GM23248 (cell line): ENCODE data around the gene ADGRV1. TPM values are rescaled to one million over a fixed set of nuclear protein-coding genes. Genes with fewer than 3 reads are reported as not detected.

ENCODE experiments used
- DNase-seq: peaks from one replicate; pipeline ENCODE4 v3.0.0-alpha.2; 2015
- H2AFZ ChIP-seq: fragments of 200-600 bp; sonication (generic); 2 replicates; pipeline ENCODE4 v1.6.1; 2016; ENCODE audit warnings: antibody characterized with exemption
- H3F3A ChIP-seq: fragments of 200-600 bp; sonication (generic); 2 replicates; pipeline ENCODE4 v1.6.1; 2016; ENCODE audit warnings: mild to moderate bottlenecking, antibody characterized with exemption, mixed run types; ENCODE audit not compliant: insufficient read depth
- H3K27ac ChIP-seq: fragments of 200-600 bp; sonication (generic); 2 replicates; pipeline ENCODE4 v1.5.1; 2016; ENCODE audit warnings: mild to moderate bottlenecking
- H3K27me3 ChIP-seq: fragments of 200-600 bp; sonication (generic); replicated peaks from 2 replicates; pipeline ENCODE4 v1.6.1; 2016; ENCODE audit warnings: mild to moderate bottlenecking; ENCODE audit not compliant: insufficient read depth
- H3K36me3 ChIP-seq: fragments of 200-600 bp; sonication (generic); 2 replicates; pipeline ENCODE4 v1.6.1; 2016; ENCODE audit warnings: low read depth, mild to moderate bottlenecking
- H3K4me1 ChIP-seq: fragments of 200-600 bp; sonication (generic); 2 replicates; pipeline ENCODE4 v1.6.1; 2016; ENCODE audit warnings: mild to moderate bottlenecking; ENCODE audit not compliant: insufficient read depth
- H3K4me2 ChIP-seq: fragments of 200-600 bp; sonication (generic); one replicate; pipeline ENCODE4 v1.6.1; 2016; ENCODE audit warnings: mild to moderate bottlenecking; ENCODE audit not compliant: unreplicated experiment
- H3K4me3 ChIP-seq: fragments of 200-600 bp; sonication (generic); 2 replicates; pipeline ENCODE4 v1.5.1; 2016; ENCODE audit warnings: mild to moderate bottlenecking
- H3K79me2 ChIP-seq: fragments of 200-600 bp; sonication (generic); 2 replicates; pipeline ENCODE4 v1.6.1; 2016; ENCODE audit warnings: mild to moderate bottlenecking; ENCODE audit not compliant: insufficient read depth
- H3K9ac ChIP-seq: fragments of 200-600 bp; sonication (generic); 2 replicates; pipeline ENCODE4 v1.6.1; 2016; ENCODE audit warnings: mild to moderate bottlenecking
- H3K9me2 ChIP-seq: fragments of 200-600 bp; sonication (generic); 2 replicates; pipeline ENCODE4 v1.6.1; 2016; ENCODE audit warnings: mixed run types, mild to moderate bottlenecking, moderate library complexity; ENCODE audit not compliant: insufficient read depth
- H3K9me3 ChIP-seq: fragments of 200-600 bp; sonication (generic); one replicate; pipeline ENCODE4 v1.6.1; 2017; ENCODE audit warnings: low read depth
- H4K20me1 ChIP-seq: fragments of 200-600 bp; sonication (generic); 2 replicates; pipeline ENCODE4 v1.6.0; 2016; ENCODE audit not compliant: insufficient read depth
- EZH2 ChIP-seq: fragments of 200-600 bp; sonication (generic); IDR thresholded peaks from 2 replicates; pipeline ENCODE4 v1.6.1; 2018; ENCODE audit warnings: antibody characterized with exemption, mild to moderate bottlenecking; ENCODE audit not compliant: insufficient read depth, poor library complexity, severe bottlenecking
- EZH2phosphoT487 ChIP-seq: fragments of 200-600 bp; sonication (generic); IDR thresholded peaks from 2 replicates; pipeline ENCODE4 v1.6.1; 2018; ENCODE audit warnings: antibody characterized with exemption, moderate library complexity, mild to moderate bottlenecking, low read depth; ENCODE audit not compliant: insufficient read depth
- WGBS, 2 experiments: methylation state at CpG; one replicate each; pipeline ENCODE4 v1.1.6; 2015 to 2017; ENCODE audit warnings: low lambda C conversion rate in 2 of 2, low coverage in 1 of 2; ENCODE audit errors: missing lambda C conversion rate in 2 of 2; 5-methylcytosine and 5-hydroxymethylcytosine counted together
- in situ Hi-C: fragments of 300-500 bp; cut with MboI; formaldehyde crosslinking; loops from 2 replicates; pipeline ENCODE4 v1.15.0; 2020
- polyA plus RNA-seq: library from polyadenylated mRNA; unstranded; fragments of >200 nt; fragmentation: Nextera tagmentation; extraction: Ambion mirVana; gene quantifications from 2 replicates; pipeline ENCODE4 v1.2.1, GENCODE V29; 2016
- total RNA-seq: library from RNA; depleted of rRNA; stranded (reverse); fragments of >200 nt; shearing (Covaris generic); gene quantifications from 2 replicates; pipeline ENCODE4 v1.2.3, GENCODE V29; 2014

Gene ADGRV1
- total and polyA plus RNA-seq, 2 experiments from 2014 or later, result not detected

GRCh38 chr5:91151947-91152346, 593.4 kb downstream of the ADGRV1 start:
- Histone ChIP-seq H3K27ac (no peak overlapping the region), H3F3A (no peaks in the 10 kb centered on the region), H3K9me3 (no peaks in the 10 kb centered on the region), H2AFZ (no peak overlapping the region), H3K79me2 (no peaks in the 10 kb centered on the region), H3K9me2 (no peaks in the 10 kb centered on the region), H3K4me2 (peak overlapping the region; percentile 50), H3K9ac (no peak overlapping the region), H4K20me1 (no peaks in the 10 kb centered on the region), H3K4me1 (peaks cover 20% of the 10 kb centered on the region), H3K4me3 (peak overlapping the region; percentile 23; the same call in 1 of the 2 replicates), H3K36me3 (no peaks in the 10 kb centered on the region), H3K27me3 (no peaks in the 10 kb centered on the region)
- in situ Hi-C loops, result no loop called here
- peak; percentile 88 for DNase-seq
- no peak for TF ChIP-seq EZH2phosphoT487
- WGBS, 2 experiments, result 48 to 50% methylated on average over 2 of the region's 2 CpGs

GRCh38 chr5:91154338-91154737, 595.7 kb downstream of the ADGRV1 start:
- H4K20me1 ChIP-seq, result no peaks in the 10 kb centered on the region
- 97 to 98% methylated on average over 9 of the region's 9 CpGs for WGBS, 2 experiments
- in situ Hi-C loops, result no loop called here
- no peak overlapping the region for H3K4me3 ChIP-seq
- no peak overlapping the region for H3K4me2 ChIP-seq
- peaks cover 20% of the 10 kb centered on the region for H3K4me1 ChIP-seq
- H3K27me3 ChIP-seq, result no peaks in the 10 kb centered on the region
- no peak for DNase-seq
- H3F3A ChIP-seq, result no peaks in the 10 kb centered on the region
- H3K27ac ChIP-seq, result no peak overlapping the region
- no peak overlapping the region for H3K9ac ChIP-seq
- no peak overlapping the region for H2AFZ ChIP-seq
- H3K79me2 ChIP-seq, result no peaks in the 10 kb centered on the region
- H3K9me3 ChIP-seq, result no peaks in the 10 kb centered on the region
- TF ChIP-seq EZH2phosphoT487 (no peak), EZH2 (no peak)
- H3K9me2 ChIP-seq, result no peaks in the 10 kb centered on the region
- H3K36me3 ChIP-seq, result no peaks in the 10 kb centered on the region

GRCh38 chr5:91155274-91155673, 596.7 kb downstream of the ADGRV1 start:
- Histone ChIP-seq H4K20me1 (no peaks in the 10 kb centered on the region), H3K27me3 (no peaks in the 10 kb centered on the region), H3K4me1 (peaks cover 14% of the 10 kb centered on the region), H3K9me3 (no peaks in the 10 kb centered on the region), H3F3A (no peaks in the 10 kb centered on the region), H3K9me2 (no peaks in the 10 kb centered on the region), H3K36me3 (no peaks in the 10 kb centered on the region), H3K4me3 (no peak overlapping the region), H3K4me2 (no peak overlapping the region), H2AFZ (no peak overlapping the region), H3K27ac (no peak overlapping the region), H3K9ac (no peak overlapping the region), H3K79me2 (no peaks in the 10 kb centered on the region)
- TF ChIP-seq EZH2phosphoT487 (no peak), EZH2 (no peak)
- in situ Hi-C loops, result no loop called here
- DNase-seq, result no peak
- WGBS, 2 experiments, result 97 to 98% methylated on average over 3 of the region's 3 CpGs

- 95 to 100% methylated on average over 1 of the region's 1 CpG for WGBS, 2 experiments
- in situ Hi-C loops, result no loop called here
- Histone ChIP-seq H3K9me3 (no peaks in the 10 kb centered on the region), H4K20me1 (no peaks in the 10 kb centered on the region), H3K4me2 (no peak overlapping the region), H3K36me3 (no peaks in the 10 kb centered on the region), H3K27me3 (no peaks in the 10 kb centered on the region), H3F3A (peaks cover 2% of the 10 kb centered on the region), H3K27ac (no peak overlapping the region), H3K4me3 (no peak overlapping the region), H3K4me1 (peaks cover 10% of the 10 kb centered on the region), H2AFZ (no peak overlapping the region), H3K9ac (no peak overlapping the region), H3K9me2 (no peaks in the 10 kb centered on the region), H3K79me2 (no peaks in the 10 kb centered on the region)
- no peak for DNase-seq
- TF ChIP-seq EZH2phosphoT487 (no peak), EZH2 (no peak)
Observed at GRCh38 chr5:91156242-91156641, 597.6 kb downstream of the ADGRV1 start.

- Histone ChIP-seq H3K9me2 (no peaks in the 10 kb centered on the region), H4K20me1 (no peaks in the 10 kb centered on the region), H3K9me3 (no peaks in the 10 kb centered on the region), H3K9ac (no peak overlapping the region), H2AFZ (no peak overlapping the region), H3K36me3 (no peaks in the 10 kb centered on the region), H3K27ac (no peak overlapping the region), H3F3A (peaks cover 19% of the 10 kb centered on the region), H3K27me3 (no peaks in the 10 kb centered on the region), H3K4me2 (no peak overlapping the region), H3K79me2 (no peaks in the 10 kb centered on the region), H3K4me3 (no peak overlapping the region), H3K4me1 (peaks cover 13% of the 10 kb centered on the region)
- TF ChIP-seq EZH2 (no peak), EZH2phosphoT487 (no peak)
- in situ Hi-C loops, result no loop called here
- WGBS, 2 experiments, result 92 to 96% methylated on average over 1 of the region's 1 CpG
- DNase-seq, result no peak
Observed at GRCh38 chr5:91158011-91158410, 599.4 kb downstream of the ADGRV1 start.
